IPS-18c (cell line): ENCODE measurements around the gene RPL9.
A peak's percentile ranks its signal among the peaks of the same experiment; 100 is the strongest.
"Not testable (repeated sequence)": the region's sequence is repeated elsewhere in the genome, so short reads cannot be mapped to it uniquely, and the experiment has no call there.

Experiments used
- H3K4me3 ChIP-seq: 2 replicates; pipeline ENCODE4 v1.7.0; 2013; ENCODE audit warnings: low read depth, mild to moderate bottlenecking, low read length, moderate library complexity; ENCODE audit not compliant: insufficient read depth
- H3K9me3 ChIP-seq: one replicate; pipeline ENCODE4 v1.6.1; 2013; ENCODE audit warnings: mild to moderate bottlenecking, low read length, moderate library complexity; ENCODE audit not compliant: control insufficient read depth, insufficient read depth

RPL9 gene

DNA sequence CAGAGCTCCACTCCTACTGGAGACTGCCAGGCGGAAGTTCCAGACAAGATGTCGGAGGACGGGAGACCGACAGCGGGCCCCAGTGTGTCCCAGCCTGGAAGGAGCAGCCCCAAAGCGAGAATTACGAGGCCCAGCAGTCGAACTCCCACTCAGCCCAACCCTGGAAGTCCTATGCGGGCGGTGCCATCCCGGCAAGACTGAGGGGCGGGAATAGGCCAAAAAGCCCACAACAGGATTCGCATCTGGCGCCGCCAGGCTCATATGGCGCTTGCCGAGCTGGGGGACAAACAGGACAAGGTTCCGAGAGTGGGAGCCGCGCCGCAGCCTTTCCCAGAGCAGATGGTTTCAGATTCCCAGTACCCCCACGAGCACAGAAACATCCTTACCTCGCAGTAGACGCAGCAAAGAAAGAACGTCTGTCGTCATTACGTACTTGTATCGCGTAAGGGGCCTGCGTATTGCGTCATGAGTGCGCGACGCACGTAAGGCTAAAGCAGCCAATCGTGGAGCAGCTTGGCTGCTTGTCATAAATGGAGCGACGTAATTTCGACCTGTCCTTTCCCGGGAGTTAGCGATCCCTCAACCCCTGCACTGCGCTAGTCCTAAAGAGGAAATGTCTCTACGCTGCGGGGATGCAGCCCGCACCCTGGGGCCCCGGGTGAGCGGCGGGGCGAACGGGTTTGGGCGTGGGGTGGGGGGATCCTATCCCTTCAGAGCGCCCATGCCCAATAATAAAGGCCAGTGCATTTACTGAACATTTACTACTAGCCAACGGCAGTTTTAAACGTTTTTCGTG is at the start of gene RPL9, which contains the start of gene LIAS:
Gene RPL9 (minus strand): TSS at position 418 of the 796 bp plus-strand sequence. CDS start 483 bp downstream, outside the sequence.
Gene LIAS (plus strand): TSS at position 552 of the 796 bp plus-strand sequence. CDS start 62 bp downstream, at position 614.
- Histone ChIP-seq H3K9me3 (no peaks in the 10 kb centered on the region), H3K4me3 (peak within 1 kb of the TSS; percentile 93)

DNA sequence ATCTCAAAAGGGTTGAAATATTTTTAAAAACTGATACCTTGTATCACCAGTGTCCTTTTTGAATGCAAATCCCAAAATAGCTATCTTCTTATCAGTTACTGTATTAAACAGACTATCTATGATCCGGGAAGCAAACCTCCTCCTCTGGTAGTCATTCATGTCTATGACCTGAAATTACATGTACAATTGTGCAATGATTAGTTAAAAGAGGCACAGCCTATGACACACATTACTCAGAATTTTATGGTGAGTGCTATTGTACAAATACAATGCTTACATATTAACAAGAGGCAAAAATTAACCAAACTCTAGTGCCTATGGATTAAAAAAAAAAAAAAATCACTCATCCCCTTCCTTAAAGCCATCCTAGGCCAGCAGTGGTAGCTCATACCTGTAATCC is 46.9 kb upstream of the RPL9 start:
- H3K9me3 ChIP-seq, result no peaks in the 10 kb centered on the region
- no peak overlapping the region for H3K4me3 ChIP-seq

DNA sequence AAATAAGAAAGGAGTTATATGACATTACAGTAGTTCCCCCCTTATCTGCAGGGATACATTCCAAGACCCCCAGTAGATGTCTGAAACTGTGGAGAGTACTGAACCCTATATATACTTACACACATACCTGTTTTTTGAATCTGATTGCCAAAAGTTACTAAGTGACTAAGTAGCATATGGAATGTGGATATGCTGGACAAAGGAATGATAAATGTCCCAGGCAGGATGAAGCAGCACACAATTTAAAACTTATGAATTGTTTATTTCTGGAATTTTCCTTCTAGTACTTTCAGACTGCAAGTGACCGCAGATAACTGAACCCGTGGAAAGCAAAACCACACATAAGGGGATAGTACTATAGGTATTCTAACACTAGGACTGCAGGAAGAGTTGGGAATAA is 45.8 kb upstream of the RPL9 start:
- H3K9me3 ChIP-seq, result no peaks in the 10 kb centered on the region

DNA sequence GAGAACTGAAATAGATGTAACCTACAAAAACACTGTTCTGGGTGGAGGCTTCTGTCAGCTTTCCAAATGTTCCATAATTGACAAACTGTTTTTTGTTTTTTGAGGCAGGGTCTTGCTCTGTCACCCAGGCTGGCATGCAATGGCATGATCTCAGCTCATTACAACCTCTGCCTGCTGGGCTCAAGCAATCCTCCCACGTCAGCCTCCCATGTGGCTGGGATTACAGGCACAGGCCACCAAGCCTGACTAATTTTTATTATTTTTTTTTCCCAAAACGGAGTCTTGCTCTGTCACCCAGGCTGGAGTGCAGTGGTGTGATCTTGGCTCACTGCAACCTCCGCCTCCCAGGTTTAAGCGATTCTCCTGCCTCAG is 43.9 kb upstream of the RPL9 start:
- H3K4me3 ChIP-seq, H3K9me3 ChIP-seq: not testable (repeated sequence)

More for the DNA sequence above, 45.8 kb upstream of the RPL9 start:
- H3K4me3 ChIP-seq, result no peak overlapping the region

DNA sequence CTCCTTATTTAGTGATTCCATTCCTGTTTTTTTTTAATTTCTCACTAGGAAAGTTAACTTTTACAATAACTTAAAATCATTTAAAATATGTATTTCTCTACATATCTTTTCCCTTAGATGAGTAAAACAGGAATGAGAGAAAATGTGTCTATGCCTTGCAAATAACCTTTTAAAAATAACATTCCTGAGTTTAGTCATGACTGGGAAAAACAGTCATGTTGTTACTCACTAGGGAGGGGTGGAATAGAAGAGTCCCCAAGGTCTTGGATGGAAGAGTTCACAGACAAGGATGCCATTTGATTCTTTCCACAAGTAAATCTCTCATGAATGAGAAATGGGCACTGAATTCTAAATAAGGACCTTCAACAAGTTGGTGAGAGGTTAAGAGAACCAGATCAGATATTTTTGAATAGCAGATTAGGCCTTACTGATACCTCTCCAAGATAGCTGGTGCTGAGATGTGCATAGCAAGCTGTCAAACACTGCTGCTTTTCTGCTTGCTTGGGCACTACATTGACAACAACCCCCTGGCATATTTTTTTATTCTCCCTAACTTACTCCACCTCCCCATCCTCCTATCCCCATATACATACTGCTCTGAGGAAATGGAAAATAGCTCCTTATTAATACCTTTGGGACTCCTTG is 43.4 kb upstream of the RPL9 start:
- H3K4me3 ChIP-seq, result no peak overlapping the region

DNA sequence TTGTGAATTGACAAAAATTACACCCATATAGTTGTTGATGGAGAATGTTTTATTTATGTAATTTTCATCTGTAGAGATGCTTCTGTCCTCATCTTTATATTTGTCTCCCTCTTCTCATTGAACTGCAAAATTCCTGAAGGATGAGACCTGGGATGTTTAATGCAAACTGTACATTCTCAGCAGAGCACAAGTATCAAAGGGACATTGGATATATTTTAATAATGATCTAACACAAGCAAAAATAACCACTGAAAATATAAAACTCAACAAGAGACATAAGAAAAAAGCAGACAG is 40.0 kb upstream of the RPL9 start:
- Histone ChIP-seq H3K4me3 (no peak overlapping the region), H3K9me3 (no peaks in the 10 kb centered on the region)

More for the DNA sequence above, 43.4 kb upstream of the RPL9 start:
- H3K9me3 ChIP-seq, result no peaks in the 10 kb centered on the region

DNA sequence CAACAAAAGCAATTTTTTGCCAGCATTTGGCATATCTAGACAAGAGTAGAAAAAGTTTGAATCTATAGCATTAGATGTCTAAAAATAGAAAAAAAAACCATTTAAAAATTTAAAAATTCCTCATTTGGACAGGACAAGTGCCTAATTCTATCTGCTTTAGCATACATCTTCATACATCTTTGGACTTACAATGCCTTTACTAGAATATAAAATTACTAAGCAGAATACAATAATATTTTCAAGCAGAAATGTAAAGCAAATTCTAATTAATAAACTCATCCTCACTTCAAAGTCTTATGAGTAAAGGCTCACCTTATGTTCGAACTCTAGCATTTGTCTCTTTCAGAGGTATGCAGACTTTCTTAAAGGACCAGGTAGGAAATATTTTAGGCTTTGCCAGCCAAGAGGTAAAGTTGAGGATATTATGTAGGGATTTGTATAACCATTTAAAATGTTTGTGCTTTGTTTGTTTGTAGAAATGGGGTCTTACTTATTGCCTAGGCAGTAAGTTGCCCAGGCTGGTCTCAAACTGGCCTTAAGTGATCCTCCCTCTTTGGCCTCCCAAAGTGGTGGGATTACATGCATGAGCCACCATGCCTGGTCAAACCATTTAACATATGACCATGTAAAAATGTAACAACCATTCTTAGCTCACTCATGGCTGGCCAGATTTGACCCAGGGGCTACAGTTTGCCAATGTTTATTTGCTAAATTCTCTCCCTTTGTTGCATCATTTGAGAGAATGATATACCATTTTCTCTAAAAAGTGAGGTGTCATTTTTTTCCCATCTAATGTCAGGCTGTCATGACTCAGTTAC is 39.4 kb upstream of the RPL9 start:
- H3K4me3 ChIP-seq, result no peak overlapping the region
- no peaks in the 10 kb centered on the region for H3K9me3 ChIP-seq

DNA sequence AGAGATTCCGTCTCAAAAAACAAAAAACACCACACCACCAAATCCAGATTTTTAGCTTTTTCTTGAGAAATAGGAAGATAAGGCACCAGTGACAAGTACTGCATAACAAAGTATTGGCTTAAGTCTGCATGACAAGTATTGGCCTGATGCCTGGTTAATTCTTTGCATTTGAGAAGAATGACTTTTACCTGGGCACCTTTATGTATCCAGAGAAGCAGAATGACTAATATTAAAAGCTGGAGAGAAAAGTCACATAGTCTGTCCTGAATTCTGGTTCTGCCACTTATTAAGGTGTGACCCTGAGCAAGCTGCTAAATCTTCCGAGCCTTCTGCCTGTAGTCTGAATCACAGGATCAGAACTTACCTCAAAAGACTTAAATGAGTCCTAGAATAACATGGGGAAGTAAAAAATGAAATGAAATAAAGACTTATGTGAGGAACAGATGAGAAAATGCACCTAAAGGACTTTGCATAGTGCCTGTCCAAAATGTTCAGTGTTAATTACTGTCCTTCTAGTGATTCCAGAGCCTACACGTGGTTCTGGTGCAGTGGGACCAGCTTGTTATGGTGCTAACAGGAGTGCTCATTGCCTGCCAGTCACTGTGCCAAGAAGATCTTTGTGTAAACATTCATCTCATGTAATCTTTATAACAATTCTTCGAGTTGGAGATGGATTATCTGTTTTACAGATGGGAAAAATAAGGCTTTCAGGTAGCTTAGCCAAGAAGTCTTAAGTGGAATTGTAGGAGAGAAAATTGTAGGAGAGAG is 36.9 kb upstream of the RPL9 start:
- Histone ChIP-seq H3K4me3 (no peak overlapping the region), H3K9me3 (no peaks in the 10 kb centered on the region)

DNA sequence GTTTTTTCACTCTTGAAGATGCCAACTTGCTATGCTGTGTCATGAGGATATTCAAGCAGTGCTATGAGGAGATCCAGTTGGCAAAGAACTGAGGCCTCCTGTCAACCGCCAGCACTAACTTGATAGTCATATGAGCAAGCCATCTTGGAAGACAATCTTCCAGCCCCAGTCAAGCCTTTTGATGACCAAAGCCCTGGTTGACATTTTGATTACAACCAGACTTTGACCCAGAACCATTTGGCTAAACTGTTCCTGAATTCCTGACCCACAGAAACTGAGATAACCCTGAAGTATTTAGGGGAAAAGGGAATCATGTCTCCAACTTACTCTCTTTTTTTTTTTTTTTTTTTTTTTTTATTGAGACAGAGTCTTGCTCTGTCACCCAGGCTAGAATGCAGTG is 35.6 kb upstream of the RPL9 start:
- Histone ChIP-seq H3K4me3 (no peak overlapping the region), H3K9me3 (no peaks in the 10 kb centered on the region)

DNA sequence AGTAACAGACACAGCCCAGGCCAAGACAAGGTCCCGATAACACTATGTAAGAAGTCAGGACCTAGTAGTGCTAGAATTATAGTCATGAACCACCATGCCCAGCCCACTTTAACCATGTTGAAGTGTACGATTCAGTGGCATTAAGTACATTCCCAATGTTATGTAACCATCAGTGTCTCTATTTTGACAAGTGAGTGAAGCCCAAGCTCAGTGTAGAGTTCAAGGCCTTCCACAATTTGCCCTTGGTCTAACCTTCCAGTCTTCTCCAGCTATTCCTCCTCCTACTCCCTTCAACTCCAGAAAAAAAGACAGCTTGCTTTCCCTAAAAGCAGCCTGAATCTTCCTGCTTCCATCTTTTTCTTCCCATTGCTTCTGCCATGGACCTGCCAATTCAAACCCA is 31.6 kb upstream of the RPL9 start:
- Histone ChIP-seq H3K4me3 (no peak overlapping the region), H3K9me3 (no peaks in the 10 kb centered on the region)

DNA sequence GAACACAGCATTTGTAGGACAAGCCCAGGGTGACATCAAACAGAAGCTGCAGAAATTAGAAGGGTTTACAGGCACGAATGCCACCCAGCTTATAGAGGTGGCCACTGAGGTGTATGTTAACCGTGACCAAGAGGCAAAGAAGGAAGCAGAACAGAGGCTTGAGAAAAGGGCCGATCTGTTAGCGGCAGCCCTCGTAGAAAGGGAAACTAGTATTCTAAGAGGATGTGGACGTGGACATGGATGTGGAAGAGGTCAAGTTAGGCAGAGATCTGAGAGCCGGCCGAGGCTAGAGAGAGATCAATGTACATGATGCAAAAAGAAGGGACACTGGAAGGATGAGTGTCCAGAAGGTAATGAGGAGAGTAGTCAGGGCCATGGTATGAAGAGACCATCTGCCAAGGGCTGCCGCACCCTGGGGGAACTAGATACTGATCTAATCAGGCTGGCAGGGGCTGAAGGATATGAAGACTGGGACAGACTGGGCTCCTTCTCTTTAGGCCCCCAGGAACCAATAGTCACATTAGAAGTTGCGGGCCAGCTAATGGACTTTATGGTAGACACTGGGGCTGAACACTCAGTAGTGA is 27.6 kb upstream of the RPL9 start:
- H3K4me3 ChIP-seq, result no peak overlapping the region

DNA sequence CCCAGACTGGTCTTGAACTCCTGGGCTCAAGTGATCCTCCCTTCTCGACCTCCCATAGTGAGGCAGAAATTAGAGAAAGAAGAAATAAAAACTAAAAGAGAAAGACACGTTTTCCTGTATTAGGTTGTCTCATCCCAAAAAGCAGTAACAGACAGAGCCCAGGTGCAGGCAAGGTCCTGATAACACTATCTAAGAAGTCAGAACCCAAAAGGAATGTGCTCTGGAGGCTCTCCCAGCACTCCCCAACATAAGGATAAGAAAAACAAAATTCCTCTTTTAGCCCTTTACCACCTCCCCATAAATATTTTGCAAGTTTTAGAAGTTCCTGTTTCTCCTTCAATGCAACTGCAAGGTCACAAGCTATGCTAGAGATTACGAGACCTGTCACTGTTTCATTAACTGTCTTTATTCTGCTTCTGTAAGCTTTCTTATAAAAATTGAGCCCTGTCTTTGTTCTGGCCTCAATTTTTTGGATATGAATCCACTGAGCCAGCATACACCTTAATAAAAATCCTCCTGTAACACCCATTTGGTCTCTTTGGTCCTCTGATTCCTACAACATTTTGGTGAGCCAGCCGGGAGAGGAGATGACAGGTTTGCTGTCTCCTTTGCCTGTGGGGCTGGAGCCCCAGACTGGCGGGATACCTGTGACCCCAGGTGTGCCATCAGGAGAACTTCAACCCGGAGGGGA is 26.0 kb upstream of the RPL9 start:
- no peak overlapping the region for H3K4me3 ChIP-seq
- peaks cover 3% of the 10 kb centered on the region for H3K9me3 ChIP-seq

More for the DNA sequence above, 27.6 kb upstream of the RPL9 start:
- H3K9me3 ChIP-seq, result peaks cover 3% of the 10 kb centered on the region

DNA sequence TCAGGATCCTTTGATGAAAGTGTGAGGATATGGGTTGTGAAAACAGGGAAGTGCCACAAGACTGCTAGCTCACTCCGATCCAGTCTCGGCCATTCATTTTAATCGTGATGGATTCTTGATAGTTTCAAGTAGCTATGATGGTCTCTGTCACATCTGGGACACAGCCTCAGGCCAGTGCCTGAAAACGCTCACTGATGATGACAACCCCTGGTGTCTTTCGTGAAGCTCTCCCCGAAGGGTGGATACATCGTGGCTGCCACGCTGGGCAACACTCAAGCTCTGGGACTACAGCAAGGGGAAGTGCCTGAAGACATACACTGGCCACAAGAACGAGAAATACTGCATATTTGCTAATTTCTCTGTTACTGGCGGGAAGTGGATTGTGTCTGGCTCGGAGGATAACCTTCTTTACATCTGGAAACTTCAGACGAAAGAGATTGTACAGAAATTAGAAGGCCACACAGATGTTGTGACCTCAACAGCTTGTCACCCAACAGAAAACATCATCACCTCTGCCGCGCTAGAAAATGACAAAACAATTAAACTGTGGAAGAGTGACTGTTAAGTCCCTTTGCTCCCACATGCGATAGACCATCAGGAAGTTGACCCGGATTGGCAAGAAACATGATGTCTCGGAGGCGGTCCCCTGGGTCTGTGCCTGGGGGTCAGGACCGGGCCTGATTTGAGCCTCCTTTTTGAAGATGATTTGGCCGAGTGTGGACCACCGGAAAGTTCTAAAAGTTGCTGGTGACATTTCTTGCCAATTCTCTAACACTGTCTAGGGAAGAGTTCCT is 22.4 kb upstream of the RPL9 start:
- Histone ChIP-seq H3K9me3 (peaks cover 3% of the 10 kb centered on the region), H3K4me3 (no peak overlapping the region)

DNA sequence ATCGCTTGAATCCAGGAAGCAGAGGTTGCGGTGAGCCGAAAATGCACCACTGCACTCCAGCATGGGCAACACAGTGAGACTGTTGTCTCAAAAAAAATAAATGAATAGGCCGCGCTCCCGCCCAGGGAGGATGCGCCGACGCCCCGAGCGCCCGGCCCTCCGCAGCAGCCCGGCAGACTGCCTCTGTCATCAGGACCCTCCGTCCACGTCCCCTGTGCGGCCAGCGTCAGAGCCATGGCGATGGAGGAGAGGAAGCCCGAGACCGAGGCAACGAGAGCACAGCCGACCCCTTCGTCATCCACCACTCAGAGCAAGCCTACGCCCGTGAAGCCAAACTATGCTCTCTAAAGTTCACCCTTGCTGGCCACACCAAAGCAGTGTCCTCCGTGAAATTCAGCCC is 21.5 kb upstream of the RPL9 start:
- peaks cover 3% of the 10 kb centered on the region for H3K9me3 ChIP-seq

DNA sequence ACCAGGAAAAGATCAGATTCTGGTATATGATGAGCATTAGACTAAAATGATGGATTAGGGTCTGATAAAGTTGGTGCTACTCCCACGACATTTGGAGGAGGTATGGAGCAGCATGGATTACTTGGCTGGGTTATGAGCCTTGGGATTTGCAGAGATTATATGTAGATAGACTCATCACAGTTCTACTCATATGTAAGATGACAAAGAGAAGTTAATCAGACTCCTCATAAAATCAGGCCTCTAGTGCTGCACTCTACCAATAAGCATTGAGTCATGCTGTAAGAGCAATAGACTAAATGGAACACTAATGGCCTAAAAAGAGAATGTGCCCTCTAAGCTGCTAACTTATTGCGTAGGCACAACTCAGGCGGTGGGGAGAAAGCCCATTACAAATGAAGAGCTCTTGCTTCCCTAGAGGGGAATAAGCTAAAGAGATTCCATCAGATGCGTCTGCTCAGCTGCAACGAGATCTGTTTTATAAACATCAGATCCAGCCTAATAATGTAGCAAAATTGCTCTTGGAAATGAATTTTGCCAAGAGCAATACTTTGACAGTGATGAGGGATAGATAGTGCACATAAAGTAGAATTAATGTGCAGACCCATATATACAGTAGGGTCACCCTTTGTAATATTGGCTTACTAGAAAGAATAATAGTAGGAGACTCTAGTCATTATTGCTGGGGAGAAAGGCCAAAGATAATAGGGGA is 17.6 kb upstream of the RPL9 start:
- Histone ChIP-seq H3K9me3 (no peaks in the 10 kb centered on the region), H3K4me3 (no peak overlapping the region)

More for the DNA sequence above, 21.5 kb upstream of the RPL9 start:
- no peak overlapping the region for H3K4me3 ChIP-seq
